ENCODE results near the gene POTEM. TPM values are rescaled to one million over a fixed set of nuclear protein-coding genes. Genes with fewer than 3 reads are reported as not detected.
A peak's percentile ranks its signal among the peaks of the same experiment; 100 is the strongest.
"Not testable (repeated sequence)": the region's sequence is repeated elsewhere in the genome, so short reads cannot be mapped to it uniquely, and the experiment has no call there.

The POTEM gene
- total RNA-seq, 6 donors from 2014 or later: not detected

DNA sequence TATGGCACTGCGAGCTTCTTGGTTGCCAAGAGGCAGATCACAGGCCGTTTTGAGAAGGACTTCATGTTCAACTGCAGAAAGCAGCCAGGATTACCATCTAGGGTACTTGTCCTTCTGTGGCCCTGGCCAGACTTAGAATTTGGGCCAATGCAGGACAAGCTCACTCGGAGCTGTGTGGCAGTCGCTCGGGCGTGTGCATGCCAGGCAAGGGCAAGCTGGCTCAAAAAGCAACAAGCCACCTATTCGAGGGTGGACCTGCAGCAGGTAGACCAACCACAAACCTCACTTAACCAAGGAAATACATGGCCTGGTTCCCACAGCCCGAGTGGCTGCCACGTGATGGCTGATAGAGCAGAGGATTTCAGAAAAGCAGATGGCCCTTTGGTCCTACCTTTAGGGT lies 39.3 kb downstream of the POTEM start:
- not testable (repeated sequence) for H3K9me3 ChIP-seq, H3K27ac ChIP-seq, DNase-seq, H3K27me3 ChIP-seq, H3K4me1 ChIP-seq, H3K36me3 ChIP-seq, H3K4me3 ChIP-seq
- peak; percentile 28 to 82 for ATAC-seq (ENCODE audit: low FRiP score in 2 of 2)
- WGBS, 2 donors: no CpG with 5 or more reads among the region's 9 CpGs

DNA sequence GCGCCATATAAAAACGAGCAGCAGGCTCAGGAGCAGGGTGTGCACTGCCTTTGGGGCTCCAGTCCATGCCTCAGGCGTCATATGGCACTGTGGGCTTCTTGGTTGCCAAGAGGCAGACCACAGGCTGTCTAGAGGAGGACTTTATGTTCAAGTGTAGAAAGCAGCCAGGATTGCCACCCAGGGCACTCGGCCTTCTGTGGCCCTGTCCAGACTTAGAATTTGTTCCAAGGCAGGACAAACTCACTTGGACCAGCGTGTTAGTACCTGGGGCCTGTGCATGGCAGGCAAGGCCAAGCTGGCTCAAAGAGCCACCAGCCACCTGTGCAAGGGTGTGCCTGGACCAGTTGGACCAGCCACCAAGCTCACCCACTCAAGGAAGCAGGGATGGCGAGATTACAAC lies 40.4 kb downstream of the POTEM start:
- not testable (repeated sequence) for H3K27ac ChIP-seq; H3K27me3 ChIP-seq; DNase-seq; H3K9me3 ChIP-seq; H3K36me3 ChIP-seq; H3K4me1 ChIP-seq; H3K4me3 ChIP-seq; ATAC-seq (ENCODE audit: low FRiP score in 2 of 2)
- 61% methylated on average over 2 of the region's 6 CpGs; no CpG with 5 or more reads in 1 of the 2 donors for WGBS, 2 donors

DNA sequence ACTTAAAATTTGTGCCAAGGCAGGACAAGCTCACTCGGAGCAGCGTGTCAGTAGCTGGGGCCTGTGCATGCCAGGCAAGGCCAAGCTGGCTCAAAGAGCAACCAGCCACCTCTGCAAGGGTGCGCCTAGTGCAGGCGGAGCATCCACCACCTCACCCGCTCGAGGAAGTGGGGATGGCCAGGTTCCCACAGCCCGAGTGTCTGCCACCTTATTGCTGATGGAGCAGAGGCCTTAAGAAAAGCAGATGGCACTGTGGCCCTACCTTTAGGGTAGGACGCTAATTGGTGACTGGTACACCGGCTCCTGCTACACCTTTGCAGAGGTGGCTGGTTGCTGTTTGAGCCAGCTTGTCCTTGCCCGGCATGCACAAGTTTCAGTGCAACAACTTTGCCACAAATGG lies 43.8 kb downstream of the POTEM start:
- H3K36me3 ChIP-seq; ATAC-seq (ENCODE audit: low FRiP score in 2 of 2); H3K9me3 ChIP-seq; DNase-seq; H3K27me3 ChIP-seq; H3K27ac ChIP-seq; H3K4me3 ChIP-seq; H3K4me1 ChIP-seq: not testable (repeated sequence)
- 100% methylated on average over 3 of the region's 10 CpGs; no CpG with 5 or more reads in 1 of the 2 donors for WGBS, 2 donors

DNA sequence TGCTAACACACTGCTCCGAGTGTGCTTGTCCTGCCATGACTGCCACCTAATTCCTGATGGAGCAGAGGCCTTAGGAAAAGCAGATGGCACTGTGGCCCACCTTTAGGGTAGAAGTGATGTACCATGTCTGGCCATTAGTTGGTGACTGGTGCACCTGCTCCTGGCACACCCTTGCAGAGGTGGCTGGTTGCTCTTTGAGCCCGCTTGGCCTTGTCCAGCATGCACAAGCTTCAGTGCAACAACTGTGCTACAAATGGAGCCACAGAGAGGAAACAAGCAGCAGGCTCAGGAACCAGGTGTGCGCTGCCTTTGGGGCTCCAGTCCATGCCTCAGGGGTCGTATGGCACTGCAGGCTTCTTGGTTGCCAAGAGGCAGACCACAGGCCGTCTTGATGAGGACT lies 44.5 kb downstream of the POTEM start:
- WGBS, 2 donors: 86% methylated on average over 2 of the region's 5 CpGs; no CpG with 5 or more reads in 1 of the 2 donors
- not testable (repeated sequence) for ATAC-seq (ENCODE audit: low FRiP score in 2 of 2); H3K4me1 ChIP-seq; H3K4me3 ChIP-seq; H3K27ac ChIP-seq; H3K27me3 ChIP-seq; H3K9me3 ChIP-seq; H3K36me3 ChIP-seq; DNase-seq

DNA sequence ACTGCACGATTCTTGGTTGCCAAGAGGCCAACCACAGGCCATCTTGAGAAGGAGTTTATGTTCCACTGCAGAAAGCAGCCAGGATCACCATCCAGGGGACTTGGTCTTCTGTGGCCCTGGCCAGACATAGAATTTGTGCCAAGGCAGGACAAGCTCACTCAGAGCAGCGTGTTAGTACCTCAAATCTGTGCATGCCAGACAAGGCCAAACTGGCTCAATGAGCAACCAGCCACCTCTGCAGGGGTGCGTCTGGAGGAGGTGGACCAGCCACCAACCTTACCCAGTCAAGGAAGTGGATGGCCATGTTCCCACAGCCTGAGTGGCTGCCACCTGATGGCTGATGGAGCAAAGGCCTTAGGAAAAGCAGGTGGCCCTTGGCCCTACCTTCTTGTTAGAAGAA lies 48.0 kb downstream of the POTEM start:
- not testable (repeated sequence) for H3K27me3 ChIP-seq, H3K36me3 ChIP-seq, H3K9me3 ChIP-seq, H3K27ac ChIP-seq, DNase-seq, H3K4me3 ChIP-seq, H3K4me1 ChIP-seq
- no CpG with 5 or more reads among the region's 3 CpGs for WGBS, 2 donors
- ATAC-seq (ENCODE audit: low FRiP score in 2 of 2): peak; percentile 50 to 86

DNA sequence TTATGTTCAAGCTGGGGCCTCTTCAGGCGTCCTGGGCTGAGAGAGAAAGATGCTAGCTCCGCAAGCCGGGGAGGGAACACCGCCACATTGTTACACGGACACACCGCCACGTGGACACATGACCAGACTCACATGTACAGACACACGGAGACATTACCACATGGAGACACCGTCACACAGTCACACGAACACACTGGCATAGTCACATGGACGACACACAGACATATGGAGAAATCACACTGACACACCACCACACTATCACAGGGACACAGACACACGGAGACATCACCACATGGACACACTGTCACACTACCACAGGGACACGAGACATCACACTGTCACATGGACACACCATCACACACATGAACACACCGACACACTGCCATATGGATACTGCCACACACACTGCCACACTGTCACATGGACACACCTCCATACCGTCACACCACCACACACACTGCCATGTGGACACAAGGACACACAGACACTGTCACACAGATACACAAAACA lies 57.9 kb downstream of the POTEM start:
- not testable (repeated sequence) for H3K4me1 ChIP-seq, H3K4me3 ChIP-seq, H3K9me3 ChIP-seq, H3K27ac ChIP-seq, H3K36me3 ChIP-seq, DNase-seq, H3K27me3 ChIP-seq
- WGBS, 2 donors: 100% methylated on average over 1 of the region's 15 CpGs; no CpG with 5 or more reads in 1 of the 2 donors
- ATAC-seq (ENCODE audit: low FRiP score in 2 of 2): peak; percentile 34 to 49

DNA sequence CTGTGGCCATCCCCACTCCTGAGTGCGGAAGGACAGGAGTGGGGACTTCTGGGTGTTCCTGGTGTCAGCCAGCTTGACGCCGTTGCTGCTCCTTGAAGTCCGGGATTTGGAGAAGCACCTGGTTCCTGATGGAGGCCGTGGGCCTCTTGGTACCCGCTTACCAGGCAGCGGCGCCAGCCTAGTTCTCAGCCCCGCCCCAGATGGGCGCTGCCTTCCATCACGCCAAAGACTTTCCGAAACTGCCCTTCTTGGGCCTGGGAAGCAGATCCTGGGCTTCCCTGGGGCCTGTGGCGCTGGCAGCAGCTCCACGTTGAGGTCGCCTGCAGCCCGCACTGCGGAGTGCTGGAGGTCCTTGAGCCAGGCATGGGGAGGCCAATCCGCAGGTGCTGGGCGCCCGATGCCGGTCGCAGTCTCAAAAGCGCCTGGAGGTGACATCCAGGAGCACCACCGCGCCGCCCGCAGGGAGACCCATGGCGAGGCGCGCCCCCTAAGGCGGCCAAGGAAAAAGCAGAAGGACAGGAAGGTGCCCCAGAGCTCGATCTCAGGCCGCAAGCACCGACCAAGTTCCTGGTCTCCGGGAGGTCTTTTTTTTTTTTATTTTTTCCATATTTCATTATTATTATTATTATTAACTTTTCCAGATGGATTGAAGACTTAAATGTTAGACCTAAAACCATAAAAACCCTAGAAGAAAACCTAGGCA lies 59.6 kb downstream of the POTEM start:
- not testable (repeated sequence) for H3K27me3 ChIP-seq; H3K4me3 ChIP-seq; H3K9me3 ChIP-seq; ATAC-seq (ENCODE audit: low FRiP score in 2 of 2); H3K27ac ChIP-seq; H3K4me1 ChIP-seq; H3K36me3 ChIP-seq
- 100% methylated on average over 1 of the region's 35 CpGs; no CpG with 5 or more reads in 1 of the 2 donors for WGBS, 2 donors
- DNase-seq: peak in 1 of 2 donors; percentile 55

DNA sequence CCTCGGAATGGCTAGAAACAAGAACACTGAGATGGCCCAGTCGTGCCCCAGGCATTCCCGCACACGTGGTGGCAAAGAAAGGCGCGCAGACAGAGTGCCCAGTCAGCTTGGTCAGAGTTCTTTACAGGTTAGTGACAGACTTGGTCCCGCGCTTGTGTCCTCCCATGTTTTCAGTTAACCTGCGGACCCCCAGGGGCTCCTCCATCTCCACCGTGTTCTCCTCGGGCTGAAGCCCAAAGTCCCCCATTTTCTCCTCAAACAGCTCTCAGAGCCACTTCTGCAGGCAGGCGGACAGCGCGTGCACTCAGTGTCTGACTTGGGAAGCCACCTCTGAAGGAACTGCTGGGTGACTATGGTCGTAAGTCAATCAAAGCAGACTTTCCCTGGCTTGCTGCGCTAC lies 60.7 kb downstream of the POTEM start:
- WGBS, 2 donors: 73% methylated on average over 3 of the region's 16 CpGs; no CpG with 5 or more reads in 1 of the 2 donors
- H3K27me3 ChIP-seq; H3K4me3 ChIP-seq; H3K9me3 ChIP-seq; DNase-seq; H3K36me3 ChIP-seq; ATAC-seq (ENCODE audit: low FRiP score in 2 of 2); H3K4me1 ChIP-seq; H3K27ac ChIP-seq: not testable (repeated sequence)

DNA sequence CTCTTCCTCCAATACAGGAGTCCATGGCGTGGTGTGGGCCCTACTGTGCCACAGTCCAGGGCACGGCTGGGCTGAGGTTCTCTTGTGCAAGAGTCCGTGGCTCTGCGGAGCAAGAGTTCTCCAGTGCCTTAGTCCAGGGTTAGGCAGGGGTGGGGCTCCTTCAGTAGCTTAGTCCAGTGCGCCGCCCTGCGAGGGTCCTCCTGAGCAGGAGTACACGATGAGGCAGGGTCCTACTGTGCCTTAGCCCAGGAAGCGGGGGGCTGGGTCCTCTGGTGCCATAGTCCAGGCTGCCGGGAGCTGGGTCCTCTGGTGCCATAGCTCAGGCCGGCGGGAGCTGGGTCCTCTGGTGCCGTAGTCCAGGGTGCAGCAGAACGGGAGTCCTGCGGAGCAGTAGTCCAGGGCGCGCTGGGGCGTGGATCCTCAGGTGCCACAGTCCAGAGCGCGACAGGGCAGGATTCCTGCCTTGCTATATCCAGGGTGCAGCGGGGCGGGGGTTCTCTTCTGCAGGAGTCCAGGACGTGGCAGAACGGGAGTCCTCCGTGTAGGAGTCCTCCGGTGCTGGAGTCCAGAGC lies 69.7 kb downstream of the POTEM start:
- not testable (repeated sequence) for H3K9me3 ChIP-seq, H3K36me3 ChIP-seq, H3K4me3 ChIP-seq, H3K4me1 ChIP-seq, H3K27ac ChIP-seq, H3K27me3 ChIP-seq
- no CpG with 5 or more reads among the region's 26 CpGs for WGBS, 2 donors
- DNase-seq: peak in 1 of 2 donors; percentile 53
- peak in 1 of 2 donors; percentile 81 for ATAC-seq (ENCODE audit: low FRiP score in 2 of 2)

DNA sequence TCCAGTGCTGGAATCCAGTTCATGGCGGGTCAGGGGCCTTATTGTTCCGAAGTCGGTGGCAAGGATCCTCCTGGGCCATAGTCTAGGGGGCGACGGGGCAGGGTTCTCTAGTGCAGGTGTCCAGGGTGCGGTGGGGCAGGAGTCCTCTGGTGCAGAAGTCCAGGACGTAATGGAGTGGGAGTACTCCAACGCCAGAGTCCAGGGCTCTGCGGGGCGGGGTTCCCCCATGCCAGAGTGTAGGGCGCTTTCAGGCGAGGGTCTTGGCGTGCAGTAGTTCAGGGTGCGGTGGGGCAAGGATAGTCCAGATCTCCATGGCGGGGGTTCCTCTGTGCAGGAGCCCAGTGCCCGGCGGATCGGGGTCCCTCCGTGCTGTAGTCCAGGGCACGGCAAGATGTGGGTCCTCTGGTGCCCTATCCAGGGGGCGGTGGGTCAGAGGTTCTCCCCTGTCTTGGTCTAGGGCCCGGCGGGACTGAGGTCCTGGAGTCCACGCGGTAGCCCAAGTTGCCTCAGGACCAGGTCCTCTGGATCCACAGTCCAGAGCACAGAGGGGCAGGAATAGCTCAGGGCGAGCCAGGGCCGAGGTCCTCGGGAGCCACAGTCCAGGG lies 70.9 kb downstream of the POTEM start:
- not testable (repeated sequence) for H3K4me1 ChIP-seq
- WGBS, 2 donors: 98% methylated on average over 8 of the region's 28 CpGs; no CpG with 5 or more reads in 1 of the 2 donors

DNA sequence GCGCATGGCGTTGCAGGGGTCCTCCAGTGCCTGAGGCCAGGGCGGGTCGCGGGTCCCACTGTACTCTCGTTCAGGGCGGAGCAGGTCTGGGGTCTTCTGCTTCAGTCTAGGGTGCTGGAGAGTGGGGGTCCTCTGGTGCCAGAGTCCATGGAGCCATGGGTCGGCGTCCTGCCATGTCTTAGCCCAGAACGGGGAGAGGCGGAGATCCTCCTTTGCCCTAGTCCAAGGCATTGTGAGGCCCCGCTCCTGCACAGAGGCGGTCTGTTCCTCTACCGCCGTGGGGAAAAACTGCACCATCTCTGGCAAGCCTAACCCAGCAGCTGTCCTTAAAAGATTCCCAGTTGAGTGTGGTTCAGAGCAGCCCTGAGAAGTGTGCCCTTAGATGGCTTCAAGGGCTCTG lies 71.6 kb downstream of the POTEM start:
- H3K9me3 ChIP-seq, H3K36me3 ChIP-seq, DNase-seq, H3K4me1 ChIP-seq, H3K27ac ChIP-seq, H3K27me3 ChIP-seq, H3K4me3 ChIP-seq: not testable (repeated sequence)
- no CpG with 5 or more reads among the region's 15 CpGs for WGBS, 2 donors
- peak; percentile 50 to 79 for ATAC-seq (ENCODE audit: low FRiP score in 2 of 2)

More for the DNA sequence above, 70.9 kb downstream of the POTEM start:
- not testable (repeated sequence) for H3K4me3 ChIP-seq, H3K36me3 ChIP-seq, H3K9me3 ChIP-seq, H3K27ac ChIP-seq, H3K27me3 ChIP-seq
- peak in 1 of 2 donors; percentile 76 for DNase-seq
- peak in 1 of 2 donors; percentile 80 for ATAC-seq (ENCODE audit: low FRiP score in 2 of 2)

DNA sequence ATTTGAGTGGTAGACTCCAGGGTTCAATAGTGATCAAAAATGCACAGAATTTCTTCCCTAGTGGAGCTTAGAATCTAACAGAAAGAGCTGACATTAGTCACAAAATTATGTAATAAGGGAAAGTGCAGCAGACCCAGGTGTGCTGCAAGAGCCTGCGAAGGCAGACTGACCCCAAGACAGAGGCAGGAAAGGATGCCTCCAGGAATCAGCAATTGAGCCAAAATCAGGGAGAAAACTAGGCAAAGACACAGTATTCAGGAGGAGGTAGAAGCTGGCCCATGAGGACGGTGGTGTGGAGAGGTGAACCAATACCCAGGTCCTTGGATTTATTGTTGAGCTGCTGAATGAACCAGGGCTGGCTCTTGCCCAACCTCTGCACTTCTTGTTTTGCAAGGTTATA lies 76.2 kb downstream of the POTEM start:
- not testable (repeated sequence) for H3K4me1 ChIP-seq; ATAC-seq (ENCODE audit: low FRiP score in 2 of 2); DNase-seq; H3K36me3 ChIP-seq; H3K9me3 ChIP-seq; H3K4me3 ChIP-seq; H3K27ac ChIP-seq; H3K27me3 ChIP-seq
- 60 to 64% methylated on average over 2 of the region's 2 CpGs for WGBS, 2 donors
